Measurements from ENCODE around the gene BAHCC1. TPM values are rescaled to one million over a fixed set of nuclear protein-coding genes. Genes with fewer than 3 reads are reported as not detected.

The BAHCC1 gene
- total and polyA plus RNA-seq, 2 of the 4 experiments (the other 2 are of a cell fraction): 0.36 to 7.8 TPM

DNA sequence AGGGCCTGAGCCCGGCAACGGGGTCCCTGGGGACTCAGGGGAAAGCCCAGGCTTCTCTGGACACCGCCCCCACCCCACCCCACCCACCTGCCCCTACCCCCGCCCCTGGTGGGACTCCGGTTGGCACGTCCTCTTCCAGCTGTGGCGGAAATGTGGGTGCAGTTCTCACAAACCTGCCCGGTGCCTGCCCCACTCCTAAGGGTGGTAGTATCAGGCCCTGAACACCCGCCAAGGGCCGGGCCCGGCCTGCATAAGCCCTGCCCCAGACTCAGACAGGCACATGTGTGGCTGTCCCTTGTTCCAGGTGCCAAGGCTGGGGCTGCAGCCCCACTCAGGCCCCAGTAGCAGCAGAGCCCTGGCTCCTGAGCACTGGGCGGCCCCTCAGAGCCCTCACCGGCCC is 59.2 kb downstream of the BAHCC1 start:
- dilution Hi-C loops (cut with HindIII; ENCODE audit: low sequenced_read_pairs, unreplicated experiment): no loop called here
- no peak overlapping the region for H2AFZ ChIP-seq (replicated peaks; ENCODE audit: low read length, poor library complexity)

More for the DNA sequence above, 59.2 kb downstream of the BAHCC1 start:
- no peak overlapping the region for H2AK9ac ChIP-seq (replicated peaks; ENCODE audit: low read depth, low read length, poor library complexity)
- no peak overlapping the region for H3K9ac ChIP-seq (ENCODE audit: low read depth, low read length)
- no TSS peak for BruUV-seq (replicated peaks)
- H3K18ac ChIP-seq (ENCODE audit: low read depth, low read length): no peak overlapping the region
- CTCF ChIA-PET: no interaction called here
- no peak overlapping the region for H2BK5ac ChIP-seq (ENCODE audit: low read depth, low read length, poor library complexity, severe bottlenecking)
- H3K4me3 ChIP-seq (ENCODE audit: insufficient read depth, low read depth, low read length): no peak overlapping the region
- H4K20me1 ChIP-seq (ENCODE audit: insufficient read depth, low read length): no peaks in the 10 kb centered on the region
- H3K79me1 ChIP-seq (ENCODE audit: low read depth in 1 of 2, low read length in 2 of 2): no peaks in the 10 kb centered on the region
- no peak overlapping the region for H3K4ac ChIP-seq (ENCODE audit: low read depth, low read length)
- H3K27ac ChIP-seq (ENCODE audit: insufficient read depth, low read length): no peak overlapping the region
- H2BK120ac ChIP-seq (ENCODE audit: low read depth, low read length): no peak overlapping the region
- peaks cover 16% of the 10 kb centered on the region; the same call in 1 of the 2 replicates for H3K36me3 ChIP-seq (ENCODE audit: control insufficient read depth, insufficient read depth, low read length)
- H3K14ac ChIP-seq (replicated peaks; ENCODE audit: low read depth, low read length): no peak overlapping the region
- H3K27me3 ChIP-seq (ENCODE audit: control insufficient read depth, insufficient read depth, low read length): no peaks in the 10 kb centered on the region
- H4K5ac ChIP-seq (ENCODE audit: low read depth, low read length): no peak overlapping the region
- H3K9me3 ChIP-seq (ENCODE audit: control insufficient read depth, insufficient read depth, low read length): no peaks in the 10 kb centered on the region
- intact Hi-C loops (cut with micrococcal nuclease): no loop called here
- no peak overlapping the region for H3K4me2 ChIP-seq (ENCODE audit: low read depth, low read length)
- no peak for TF ChIP-seq POLR2A (IDR thresholded peaks at IDR 0.05; ENCODE audit: low read depth, low read length)
- no peak for TF ChIP-seq MAFK (IDR thresholded peaks at IDR 0.05; ENCODE audit: low read depth, low read length)
- no peak for TF ChIP-seq CHD1 (IDR thresholded peaks at IDR 0.05; ENCODE audit: low read depth, low read length)
- TF ChIP-seq RAD21 (IDR thresholded peaks at IDR 0.05; ENCODE audit: low read length): no peak
- no peak for TF ChIP-seq RCOR1 (IDR thresholded peaks at IDR 0.05; ENCODE audit: insufficient replicate concordance, low read length)
- no peak for TF ChIP-seq MAZ (IDR thresholded peaks at IDR 0.05; ENCODE audit: borderline replicate concordance, low read depth, low read length)
- TF ChIP-seq, protein P1, sequence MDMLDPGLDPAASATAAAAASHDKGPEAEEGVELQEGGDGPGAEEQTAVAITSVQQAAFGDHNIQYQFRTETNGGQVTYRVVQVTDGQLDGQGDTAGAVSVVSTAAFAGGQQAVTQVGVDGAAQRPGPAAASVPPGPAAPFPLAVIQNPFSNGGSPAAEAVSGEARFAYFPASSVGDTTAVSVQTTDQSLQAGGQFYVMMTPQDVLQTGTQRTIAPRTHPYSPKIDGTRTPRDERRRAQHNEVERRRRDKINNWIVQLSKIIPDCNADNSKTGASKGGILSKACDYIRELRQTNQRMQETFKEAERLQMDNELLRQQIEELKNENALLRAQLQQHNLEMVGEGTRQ (IDR thresholded peaks at IDR 0.05; ENCODE audit: low read depth, low read length): no peak
- TF ChIP-seq, protein P2, sequence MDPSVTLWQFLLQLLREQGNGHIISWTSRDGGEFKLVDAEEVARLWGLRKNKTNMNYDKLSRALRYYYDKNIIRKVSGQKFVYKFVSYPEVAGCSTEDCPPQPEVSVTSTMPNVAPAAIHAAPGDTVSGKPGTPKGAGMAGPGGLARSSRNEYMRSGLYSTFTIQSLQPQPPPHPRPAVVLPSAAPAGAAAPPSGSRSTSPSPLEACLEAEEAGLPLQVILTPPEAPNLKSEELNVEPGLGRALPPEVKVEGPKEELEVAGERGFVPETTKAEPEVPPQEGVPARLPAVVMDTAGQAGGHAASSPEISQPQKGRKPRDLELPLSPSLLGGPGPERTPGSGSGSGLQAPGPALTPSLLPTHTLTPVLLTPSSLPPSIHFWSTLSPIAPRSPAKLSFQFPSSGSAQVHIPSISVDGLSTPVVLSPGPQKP (IDR thresholded peaks at IDR 0.05; ENCODE audit: borderline replicate concordance, low read depth, low read length): no peak
- TF ChIP-seq SMC3 (IDR thresholded peaks at IDR 0.05; ENCODE audit: low read depth, low read length): no peak
- no peak for TF ChIP-seq NFE2L2 (IDR thresholded peaks at IDR 0.05; ENCODE audit: low read depth, low read length)
- H4K8ac ChIP-seq (ENCODE audit: low read depth in 2 of 2, low read length in 2 of 2): no peak overlapping the region
- ATAC-seq (ENCODE audit: low read depth) (no peak), DNase-seq (no peak)
- no peaks in the 10 kb centered on the region for H3K4me1 ChIP-seq (ENCODE audit: control insufficient read depth, insufficient read depth, low read length)
- no peak overlapping the region for H4K91ac ChIP-seq (ENCODE audit: insufficient read depth, low read depth, low read length)
- WGBS, 2 experiments (ENCODE audit: extremely low coverage in 2 of 2, insufficient read length in 1 of 2): no CpG with 5 or more reads among the region's 13 CpGs
- H3K56ac ChIP-seq (ENCODE audit: extremely low read depth, insufficient read depth, low read length): no peak overlapping the region
- no peaks in the 10 kb centered on the region for H3K9me1 ChIP-seq (ENCODE audit: insufficient read depth, low read length)
- no peak overlapping the region for H2BK20ac ChIP-seq (ENCODE audit: low read depth, low read length)
- POLR2A ChIA-PET (ENCODE audit: unreplicated experiment): no interaction called here
- in situ Hi-C loops (cut with MboI; ENCODE audit: low sequenced_read_pairs): no loop called here
- H3K23ac ChIP-seq (ENCODE audit: low read depth, low read length): no peak overlapping the region
- no peak overlapping the region for H2AK5ac ChIP-seq (ENCODE audit: low read depth, low read length)
- no peak overlapping the region for H2BK15ac ChIP-seq (ENCODE audit: low read depth, low read length)
